Naive B cell (primary cell): ENCODE results near the gene OR6C75. TPM values are rescaled to one million over a fixed set of nuclear protein-coding genes. Genes with fewer than 3 reads are reported as not detected.
A peak's percentile ranks its signal among the peaks of the same experiment; 100 is the strongest.
"Not testable (repeated sequence)": the region's sequence is repeated elsewhere in the genome, so short reads cannot be mapped to it uniquely, and the experiment has no call there.

Experiments used
- ATAC-seq, 2 donors: fragments of 150-1000 bp; cut with Tn5 transposase; 2 replicates each; pipeline ENCODE4 v1.10.0; 2021; ENCODE audit warnings: low read depth in 2 of 2, mild to moderate bottlenecking in 2 of 2, moderate library complexity in 2 of 2
- DNase-seq: peaks from one replicate; pipeline ENCODE4 v3.0.0; 2022
- H3K27ac Mint-ChIP-seq, 6 donors: one replicate each; pipeline ENCODE4 v1.8.0; 2020 to 2022; ENCODE audit warnings: mild to moderate bottlenecking in 6 of 6, mixed read lengths in 6 of 6, moderate library complexity in 5 of 6, inconsistent platforms in 2 of 6
- H3K27me3 Mint-ChIP-seq, 3 donors: one replicate each; pipeline ENCODE4 v1.8.0; 2021 to 2022; ENCODE audit warnings: mixed read lengths in 3 of 3, mild to moderate bottlenecking in 1 of 3
- H3K36me3 Mint-ChIP-seq, 2 donors: one replicate each; pipeline ENCODE4 v1.8.0; 2020 to 2022; ENCODE audit warnings: mixed read lengths in 2 of 2, inconsistent platforms in 1 of 2, mild to moderate bottlenecking in 1 of 2
- H3K4me1 Mint-ChIP-seq, 3 donors: one replicate each; pipeline ENCODE4 v1.8.0; 2020 to 2022; ENCODE audit warnings: mixed read lengths in 3 of 3, inconsistent platforms in 1 of 3, mild to moderate bottlenecking in 1 of 3, moderate library complexity in 1 of 3
- H3K4me3 Mint-ChIP-seq, 8 donors: one replicate each; pipeline ENCODE4 v1.8.0; 2020 to 2022; ENCODE audit warnings: mild to moderate bottlenecking in 8 of 8, mixed read lengths in 8 of 8, moderate library complexity in 8 of 8, inconsistent platforms in 2 of 8
- H3K9me3 Mint-ChIP-seq, 7 donors: one replicate each; pipeline ENCODE4 v1.8.0; 2020 to 2022; ENCODE audit warnings: mixed read lengths in 7 of 7, mild to moderate bottlenecking in 5 of 7, inconsistent platforms in 2 of 7, moderate library complexity in 1 of 7
- polyA plus RNA-seq, 6 donors: library from polyadenylated mRNA; unstranded; fragments of 300-500 nt; fragmentation: Illumina TruSeq; gene quantifications; one replicate each; pipeline ENCODE4 v1.2.3, GENCODE V29; 2021; ENCODE audit warnings: low read depth in 6 of 6

OR6C75 gene
- not detected for polyA plus RNA-seq

DNA sequence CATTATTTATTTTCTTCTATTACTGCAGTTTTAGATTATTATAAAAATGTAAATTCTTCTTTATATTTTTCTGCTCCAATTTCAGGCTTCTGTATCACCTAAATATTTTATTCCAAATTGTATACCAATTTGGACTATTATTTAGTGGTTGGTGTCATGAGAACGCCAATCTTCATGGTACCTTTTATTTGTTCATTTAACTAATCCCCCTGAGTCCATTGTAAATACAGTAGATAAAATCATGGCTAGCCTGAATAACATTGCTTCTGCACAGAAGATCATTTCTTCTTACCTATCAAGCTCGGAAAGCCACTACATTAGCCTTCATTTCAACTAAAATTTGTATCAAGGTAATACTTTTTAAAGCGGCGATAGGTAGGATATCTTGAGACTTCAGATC lies at the start of gene OR6C75:
TSS of gene OR6C75 (plus strand) at position 301 of the 400 bp plus-strand sequence. CDS start 2,136 bp downstream, outside the sequence.
- no peak for ATAC-seq

DNA sequence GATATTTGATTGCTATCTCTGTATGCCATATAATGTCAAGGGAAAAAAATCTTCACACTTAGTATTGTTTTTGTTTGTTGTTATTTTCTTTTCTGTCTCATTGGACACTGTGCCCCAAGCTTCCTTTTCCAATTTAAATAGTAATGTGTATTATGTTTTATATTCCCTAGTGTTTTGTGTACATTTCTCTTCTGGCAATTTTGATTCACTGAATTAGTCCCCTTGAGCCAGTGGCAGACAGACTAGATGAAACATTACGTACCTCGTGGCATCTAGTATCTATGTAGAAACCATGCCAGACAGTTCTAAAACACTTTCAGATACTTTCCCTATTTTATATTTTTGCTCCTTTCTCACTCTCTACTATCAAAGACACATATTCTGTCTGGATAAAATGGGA lies 48.7 kb upstream of the OR6C75 start, which contains the start of gene OR6C1:
TSS of gene OR6C1 (plus strand) at position 301 of the 400 bp plus-strand sequence. CDS start 6,257 bp downstream, outside the sequence.
- H3K9me3 Mint-ChIP-seq = peaks cover 0 to 2% (median under 1%) of the 10 kb centered on the region in 7 donors
- DNase-seq (no peak), ATAC-seq (no peak)
- no peak within 1 kb of the TSS for H3K27ac Mint-ChIP-seq
- H3K36me3 Mint-ChIP-seq = peaks cover 0 to 3% of the 10 kb centered on the region in 2 donors
- H3K4me3 Mint-ChIP-seq = no peak within 1 kb of the TSS
- H3K27me3 Mint-ChIP-seq = peaks cover 13 to 24% (median 17%) of the 10 kb centered on the region in 3 donors
- H3K4me1 Mint-ChIP-seq = no peaks in the 10 kb centered on the region

More for the DNA sequence above, at the start of gene OR6C75:
- Mint-ChIP-seq H3K4me3 (no peak within 1 kb of the TSS), H3K27ac (no peak within 1 kb of the TSS), H3K9me3 (peaks cover 0 to 2% (median 0%) of the 10 kb centered on the region in 7 donors), H3K4me1 (no peaks in the 10 kb centered on the region), H3K36me3 (no peaks in the 10 kb centered on the region), H3K27me3 (peaks cover 17 to 50% (median 32%) of the 10 kb centered on the region in 3 donors)
- DNase-seq = no peak

DNA sequence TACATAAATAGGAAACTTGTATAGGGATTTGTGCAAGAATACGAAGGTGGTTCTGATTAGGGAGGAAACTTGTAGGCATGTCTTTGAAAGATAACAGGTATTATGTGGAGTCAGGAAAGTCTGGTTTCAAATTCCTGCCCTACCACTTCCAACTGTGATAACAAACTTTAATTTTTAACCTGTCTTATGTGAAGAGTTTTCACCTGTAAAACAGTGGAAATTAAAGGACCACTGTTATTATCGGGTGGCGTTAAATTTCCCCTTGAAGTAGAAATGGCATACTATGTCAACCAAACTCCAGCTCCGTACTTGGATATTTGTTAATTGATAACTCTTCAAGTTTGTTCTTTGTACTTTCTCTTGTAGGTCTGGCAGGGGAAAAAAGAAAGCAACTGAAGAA lies 42.6 kb upstream of the OR6C75 start:
- peaks cover 0 to 11% (median 6%) of the 10 kb centered on the region in 7 donors for H3K9me3 Mint-ChIP-seq

DNA sequence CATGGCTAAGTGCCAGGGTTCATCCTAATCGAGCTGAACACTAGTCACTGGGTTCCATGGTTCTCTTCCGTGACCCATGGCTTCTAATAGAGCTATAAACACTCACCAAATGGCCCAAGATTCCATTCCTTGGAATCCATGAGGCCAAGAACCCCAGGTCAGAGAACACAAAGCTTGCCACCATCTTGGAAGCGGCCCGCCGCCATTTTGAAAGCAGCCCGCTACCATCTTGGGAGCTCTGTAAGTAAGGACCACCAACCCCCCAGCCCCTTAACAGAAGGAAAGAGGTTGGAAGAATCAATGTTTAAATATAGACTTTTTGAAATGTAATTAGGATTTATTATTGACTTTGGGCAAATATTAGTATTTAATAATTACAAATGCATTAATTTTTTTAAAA lies 37.0 kb upstream of the OR6C75 start:
- not testable (repeated sequence) for H3K9me3 Mint-ChIP-seq, DNase-seq, H3K36me3 Mint-ChIP-seq, H3K27ac Mint-ChIP-seq, ATAC-seq, H3K4me3 Mint-ChIP-seq, H3K4me1 Mint-ChIP-seq
- peaks cover 17 to 31% (median 22%) of the 10 kb centered on the region in 3 donors for H3K27me3 Mint-ChIP-seq

More for the DNA sequence above, 42.6 kb upstream of the OR6C75 start:
- Mint-ChIP-seq H3K27ac (no peak overlapping the region), H3K27me3 (peaks cover 8 to 28% (median 11%) of the 10 kb centered on the region in 3 donors), H3K36me3 (peaks cover 0 to 7% of the 10 kb centered on the region in 2 donors), H3K4me1 (no peaks in the 10 kb centered on the region), H3K4me3 (no peak overlapping the region)
- no peak for ATAC-seq
- no peak for DNase-seq

DNA sequence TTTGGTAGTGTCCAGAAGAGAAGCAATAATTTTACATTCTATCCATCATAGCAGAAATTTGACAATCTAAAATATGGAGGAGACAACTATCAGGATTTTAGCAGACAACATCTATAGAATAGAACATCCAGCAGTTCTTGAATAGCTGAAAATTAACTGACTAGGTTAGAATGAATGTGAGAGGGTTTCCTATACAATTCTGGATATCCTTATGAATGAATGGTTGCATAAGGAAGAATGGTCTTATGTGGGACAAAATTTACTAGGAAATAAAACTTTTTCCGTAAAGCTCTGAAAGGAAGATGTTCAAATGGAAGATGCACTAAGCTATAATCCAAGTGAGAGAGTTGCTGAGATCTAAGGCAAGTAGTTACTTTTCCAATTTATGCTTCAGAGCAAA lies 32.3 kb upstream of the OR6C75 start, which contains the start of gene OR6C3:
TSS of gene OR6C3 (plus strand) at position 301 of the 400 bp plus-strand sequence. CDS start 955 bp downstream, outside the sequence.
- peaks cover 0 to 2% (median 0%) of the 10 kb centered on the region in 7 donors for H3K9me3 Mint-ChIP-seq
- H3K27me3 Mint-ChIP-seq = peaks cover 12 to 29% (median 27%) of the 10 kb centered on the region in 3 donors
- H3K36me3 Mint-ChIP-seq = no peaks in the 10 kb centered on the region
- H3K27ac Mint-ChIP-seq = no peak within 1 kb of the TSS
- H3K4me3 Mint-ChIP-seq = no peak within 1 kb of the TSS
- H3K4me1 Mint-ChIP-seq = no peaks in the 10 kb centered on the region
- ATAC-seq (no peak), DNase-seq (no peak)

DNA sequence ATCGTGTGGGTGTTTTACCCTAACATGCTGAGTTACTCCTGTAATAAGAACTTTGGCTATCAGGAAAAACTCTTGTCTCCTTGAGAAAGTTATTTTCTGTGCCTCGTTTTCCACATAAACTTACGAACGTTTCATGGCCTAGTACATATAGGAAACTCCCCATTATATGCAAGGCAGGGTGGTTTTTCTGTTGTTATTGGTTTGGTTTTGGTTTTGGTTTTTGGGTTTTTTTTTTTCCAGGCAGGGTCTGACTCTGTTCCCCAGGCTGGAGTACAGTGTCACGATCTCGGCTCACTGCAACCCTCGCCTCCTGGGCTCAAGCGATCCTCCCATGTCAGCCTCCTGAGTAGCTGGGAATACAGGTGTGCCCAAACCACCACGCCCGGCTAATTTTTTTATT lies 26.8 kb upstream of the OR6C75 start:
- Mint-ChIP-seq H3K36me3 (no peaks in the 10 kb centered on the region), H3K4me1 (no peaks in the 10 kb centered on the region), H3K9me3 (no peaks in the 10 kb centered on the region), H3K4me3 (no peak overlapping the region), H3K27ac (no peak overlapping the region), H3K27me3 (peaks cover 8 to 17% (median 15%) of the 10 kb centered on the region in 3 donors)
- ATAC-seq (no peak), DNase-seq (no peak)

DNA sequence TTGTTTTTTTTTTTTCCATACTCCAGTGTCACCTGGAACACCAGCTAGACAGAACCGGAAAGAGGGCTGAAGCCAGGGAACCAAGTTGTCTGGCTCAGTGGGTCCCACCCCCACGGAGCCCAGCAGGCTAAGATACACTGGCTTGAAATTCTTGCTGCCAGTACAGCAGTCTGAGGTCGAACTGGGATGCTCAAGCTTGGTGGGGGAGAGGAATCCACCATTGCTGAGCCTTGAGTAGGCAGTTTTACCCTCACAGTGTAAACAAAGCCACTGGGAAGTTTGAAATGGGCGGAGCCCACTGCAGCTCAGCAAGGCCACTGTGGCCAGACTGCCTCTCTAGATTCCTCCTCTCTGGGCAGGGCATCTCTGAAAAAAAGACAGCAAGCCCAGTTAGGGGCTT lies 7.4 kb upstream of the OR6C75 start:
- ATAC-seq, H3K4me1 Mint-ChIP-seq, DNase-seq, H3K27ac Mint-ChIP-seq, H3K4me3 Mint-ChIP-seq: not testable (repeated sequence)
- peaks cover 3 to 17% (median 13%) of the 10 kb centered on the region in 7 donors for H3K9me3 Mint-ChIP-seq
- H3K36me3 Mint-ChIP-seq = peaks cover 0 to 13% of the 10 kb centered on the region in 2 donors
- H3K27me3 Mint-ChIP-seq = peaks cover 13 to 48% (median 35%) of the 10 kb centered on the region in 3 donors

DNA sequence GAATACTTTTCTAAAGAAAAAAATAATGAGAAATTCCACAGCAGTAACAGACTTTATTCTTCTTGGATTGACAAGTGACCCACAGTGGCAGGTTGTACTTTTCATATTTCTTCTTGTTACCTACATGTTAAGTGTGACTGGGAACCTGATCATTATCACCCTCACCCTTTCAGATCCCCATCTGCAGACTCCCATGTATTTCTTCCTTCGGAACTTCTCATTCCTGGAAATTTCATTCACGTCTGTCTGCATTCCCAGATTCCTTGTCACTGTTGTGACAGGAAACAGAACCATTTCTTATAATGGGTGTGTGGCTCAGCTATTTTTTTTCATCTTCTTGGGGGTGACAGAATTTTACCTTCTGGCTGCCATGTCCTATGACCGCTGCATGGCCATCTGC lies 2.3 kb downstream of the OR6C75 start:
- Mint-ChIP-seq H3K9me3 (no peaks in the 10 kb centered on the region), H3K4me3 (no peak overlapping the region), H3K4me1 (no peaks in the 10 kb centered on the region), H3K36me3 (no peaks in the 10 kb centered on the region), H3K27ac (no peak overlapping the region), H3K27me3 (peaks cover 17 to 38% (median 25%) of the 10 kb centered on the region in 3 donors)
- DNase-seq (no peak), ATAC-seq (no peak)

DNA sequence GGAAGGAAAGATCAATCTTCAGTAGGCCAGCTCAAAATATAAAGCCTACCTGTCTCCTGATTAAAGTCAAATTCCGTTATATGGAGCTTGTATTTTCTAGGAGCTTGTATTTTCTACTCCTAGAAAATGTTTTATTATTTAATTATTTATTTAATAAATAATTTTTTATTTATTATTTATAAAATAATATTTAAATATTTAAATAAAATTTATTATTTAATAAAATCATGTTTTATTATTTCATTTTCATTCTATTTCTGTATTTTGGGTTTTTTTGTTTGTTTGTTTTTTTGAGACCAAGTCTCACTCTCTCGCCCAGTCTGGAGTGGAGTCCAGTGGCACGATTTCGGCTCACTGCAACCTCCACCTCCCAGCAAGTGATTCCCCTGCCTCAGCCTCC lies 9.7 kb downstream of the OR6C75 start:
- Mint-ChIP-seq H3K27ac (no peak overlapping the region), H3K36me3 (no peaks in the 10 kb centered on the region), H3K9me3 (no peaks in the 10 kb centered on the region), H3K27me3 (peaks cover 0 to 16% (median 2%) of the 10 kb centered on the region in 3 donors), H3K4me3 (no peak overlapping the region), H3K4me1 (no peaks in the 10 kb centered on the region)
- ATAC-seq (no peak), DNase-seq (no peak)

DNA sequence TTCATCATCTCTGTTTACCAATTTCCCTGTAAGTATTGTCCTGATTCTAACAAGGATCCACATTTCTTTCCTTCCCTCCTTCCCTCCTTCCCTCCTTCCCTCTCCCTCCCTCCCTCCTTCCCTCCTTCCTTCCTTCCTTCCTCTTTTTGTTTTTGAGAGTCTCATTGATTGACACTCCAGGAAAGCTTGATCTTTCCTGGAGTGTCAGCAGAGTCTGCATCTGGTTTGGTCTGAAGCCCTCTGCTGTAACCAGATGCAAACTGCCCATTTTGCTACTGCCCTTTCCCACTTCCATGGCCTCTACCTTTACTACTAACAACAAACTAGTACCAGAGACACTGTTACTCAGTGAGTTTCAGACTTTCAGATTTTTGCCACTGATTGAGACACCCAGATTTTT lies 23.1 kb downstream of the OR6C75 start:
- Mint-ChIP-seq H3K27ac (peak overlapping the region in 1 of 6 donors; percentile 76), H3K9me3 (no peaks in the 10 kb centered on the region), H3K27me3 (peaks cover 0 to 12% (median 6%) of the 10 kb centered on the region in 3 donors), H3K4me1 (peaks cover 0 to 7% (median 0%) of the 10 kb centered on the region in 3 donors), H3K36me3 (no peaks in the 10 kb centered on the region), H3K4me3 (no peak overlapping the region)
- no peak for ATAC-seq
- DNase-seq = no peak

DNA sequence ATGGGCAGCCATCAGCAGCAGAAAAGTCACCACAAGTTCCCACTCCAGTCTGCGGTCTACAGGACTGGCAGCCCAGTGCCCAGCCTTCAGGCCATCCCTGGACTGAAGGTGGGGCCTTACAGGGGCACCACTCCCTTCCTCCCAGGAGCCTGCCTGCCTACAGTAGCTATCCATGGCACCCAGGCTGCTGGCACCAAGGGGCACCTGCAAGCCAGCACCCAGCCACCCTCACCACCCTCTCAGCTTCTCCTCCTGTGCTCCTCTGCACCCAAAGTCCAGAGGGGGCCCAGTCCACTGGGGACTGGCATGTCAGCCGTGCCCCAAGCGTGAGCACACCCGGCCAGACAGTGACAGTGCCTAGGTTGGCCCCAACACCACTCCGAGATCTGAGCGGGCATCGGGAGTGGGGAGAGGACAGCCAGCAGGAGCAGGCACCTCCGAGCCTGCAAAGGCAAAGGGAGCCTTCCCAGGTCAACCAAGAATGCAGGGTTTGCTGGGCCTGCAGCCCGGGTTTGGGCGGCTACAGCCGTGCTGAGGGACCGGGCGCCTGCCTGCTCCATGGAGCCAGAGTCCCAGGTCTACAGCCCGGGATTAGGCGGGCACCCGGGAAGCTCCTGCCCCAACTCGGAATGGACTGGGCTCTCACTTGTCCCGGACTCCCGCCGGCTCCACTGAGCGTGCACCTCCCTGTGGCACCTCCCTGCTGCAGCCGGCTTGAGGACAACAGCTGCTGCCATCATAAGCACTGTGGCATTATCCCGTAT lies 29.4 kb downstream of the OR6C75 start:
- ATAC-seq (no peak), DNase-seq (no peak)
- Mint-ChIP-seq H3K27me3 (peaks cover 7 to 8% (median 8%) of the 10 kb centered on the region in 3 donors), H3K4me3 (no peak overlapping the region), H3K36me3 (no peaks in the 10 kb centered on the region), H3K9me3 (no peaks in the 10 kb centered on the region), H3K4me1 (no peaks in the 10 kb centered on the region), H3K27ac (peak overlapping the region in 1 of 6 donors; percentile 28)

DNA sequence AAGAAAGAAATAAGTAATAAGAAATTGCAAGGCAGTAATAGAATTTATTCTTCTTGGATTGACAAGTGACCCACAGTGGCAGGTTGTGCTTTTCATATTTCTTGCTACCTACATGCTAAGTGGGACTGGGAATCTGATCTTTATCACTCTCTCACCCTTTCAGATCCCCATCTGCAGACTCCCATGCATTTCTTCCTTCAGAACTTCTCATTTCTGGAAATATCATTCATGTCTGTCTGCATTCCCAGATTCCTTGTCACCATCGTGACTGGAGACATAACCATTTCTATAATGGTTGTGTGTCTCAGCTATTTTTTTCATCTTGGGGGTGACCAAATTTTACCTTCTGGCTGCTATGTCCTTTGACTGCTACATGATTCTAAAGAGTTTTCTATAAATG lies 33.6 kb downstream of the OR6C75 start:
- no peak for DNase-seq
- H3K4me1 Mint-ChIP-seq = no peaks in the 10 kb centered on the region
- ATAC-seq = no peak
- no peaks in the 10 kb centered on the region for H3K36me3 Mint-ChIP-seq
- H3K27me3 Mint-ChIP-seq = peaks cover 8 to 31% (median 25%) of the 10 kb centered on the region in 3 donors
- H3K27ac Mint-ChIP-seq = no peak overlapping the region
- H3K9me3 Mint-ChIP-seq = no peaks in the 10 kb centered on the region
- H3K4me3 Mint-ChIP-seq = no peak overlapping the region

DNA sequence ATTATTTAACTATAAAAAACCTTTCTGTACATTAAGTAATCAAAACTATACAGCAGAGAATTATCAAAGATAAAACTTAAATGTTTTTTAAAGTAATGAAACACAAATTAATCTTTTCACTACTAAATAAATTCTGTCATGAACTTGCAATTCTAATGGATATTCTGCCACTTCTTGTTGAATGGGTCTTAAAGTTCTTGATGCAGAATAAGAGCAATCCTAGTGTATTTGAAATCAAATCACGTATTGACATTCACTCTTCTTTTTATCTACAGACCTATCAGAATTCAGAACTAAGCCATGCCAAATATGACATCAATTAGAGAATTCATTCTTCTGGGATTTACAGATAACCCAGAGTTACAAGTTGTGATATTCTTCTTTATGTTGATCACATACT lies 37.5 kb downstream of the OR6C75 start, which contains the start of gene OR6C65:
TSS of gene OR6C65 (plus strand) at position 301 of the 400 bp plus-strand sequence. CDS start at position 301, 0 bp downstream.
- no peaks in the 10 kb centered on the region for H3K36me3 Mint-ChIP-seq
- no peak within 1 kb of the TSS for H3K4me3 Mint-ChIP-seq
- ATAC-seq = no peak
- DNase-seq = no peak
- H3K4me1 Mint-ChIP-seq = no peaks in the 10 kb centered on the region
- peaks cover 0 to 6% (median 0%) of the 10 kb centered on the region in 7 donors for H3K9me3 Mint-ChIP-seq
- peaks cover 8 to 27% (median 23%) of the 10 kb centered on the region in 3 donors for H3K27me3 Mint-ChIP-seq
- no peak within 1 kb of the TSS for H3K27ac Mint-ChIP-seq

DNA sequence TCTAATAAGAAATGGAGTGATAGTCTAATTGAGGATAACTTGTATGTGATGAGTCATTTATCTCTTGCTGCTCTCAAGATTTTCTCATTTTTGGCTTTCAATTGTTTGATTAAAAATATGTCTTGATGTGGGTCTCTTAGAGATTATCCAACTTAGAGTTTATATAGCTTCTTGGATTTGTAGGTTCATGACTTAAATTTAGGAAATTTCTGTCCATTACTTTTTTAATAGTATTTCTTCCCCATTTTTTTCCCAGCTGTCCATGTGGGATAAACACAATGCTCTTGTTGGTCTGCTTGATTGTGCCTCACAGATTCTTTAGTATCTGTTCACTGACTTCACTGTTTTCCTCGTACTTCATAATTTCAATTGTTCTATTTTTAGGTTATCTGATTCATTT lies 45.1 kb downstream of the OR6C75 start:
- Mint-ChIP-seq H3K36me3 (no peaks in the 10 kb centered on the region), H3K4me3 (no peak overlapping the region)

More for the DNA sequence above, 45.1 kb downstream of the OR6C75 start:
- Mint-ChIP-seq H3K27me3 (peaks cover 6 to 20% (median 6%) of the 10 kb centered on the region in 3 donors), H3K27ac (no peak overlapping the region), H3K9me3 (peaks cover 0 to 20% (median 4%) of the 10 kb centered on the region in 7 donors), H3K4me1 (no peaks in the 10 kb centered on the region)
- DNase-seq (no peak), ATAC-seq (no peak)
